ENCODE measurements around the gene MYO1D.

GRCh38 chr17:32777436-32777835, 99.5 kb downstream of the MYO1D start:
- no peak for TF ChIP-seq CTCF (IDR thresholded peaks at IDR 0.05)
- TF ChIP-seq POLR2AphosphoS5 (IDR thresholded peaks at IDR 0.05) = no peak

All from suprapubic skin (tissue), 3 donors.